ENCODE data around the gene FAM168A.

FAM168A gene

DNA sequence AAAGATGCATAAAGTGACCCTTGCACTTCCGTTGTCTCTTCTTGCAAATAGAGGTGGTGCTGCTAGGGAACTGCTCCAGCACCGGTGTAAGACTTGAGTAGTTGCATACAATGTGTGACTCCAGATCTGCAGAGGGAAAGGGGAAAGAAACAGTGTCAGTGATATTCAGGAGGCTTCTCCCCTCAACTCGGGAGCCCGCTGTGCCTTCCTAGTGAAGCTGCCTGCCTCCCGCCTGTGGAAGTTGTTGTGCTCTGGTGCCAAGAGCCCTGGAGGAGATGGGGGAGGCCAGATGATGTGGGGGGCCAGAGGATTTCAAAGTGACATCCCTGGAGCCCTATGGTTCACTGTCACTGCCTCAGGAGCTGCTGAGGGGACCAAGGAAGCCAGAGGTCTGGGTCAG is 191.3 kb downstream of the FAM168A start:
- WGBS, 2 experiments = 93 to 95% methylated on average over 5 of the region's 5 CpGs

GRCh38 chr11:73406131-73406530 is 191.8 kb downstream of the FAM168A start:
- Histone ChIP-seq H3K4me1 (ENCODE audit: control insufficient read depth, insufficient read depth, low read length) (peaks cover 18% of the 10 kb centered on the region), H3K4me3 (ENCODE audit: insufficient read depth, low read depth, low read length) (no peak overlapping the region), H3K36me3 (ENCODE audit: control insufficient read depth, insufficient read depth, low read length) (no peaks in the 10 kb centered on the region), H3K9me3 (ENCODE audit: control insufficient read depth, low read length) (no peaks in the 10 kb centered on the region), H3K27ac (ENCODE audit: insufficient read depth, low read depth, low read length, poor library complexity, severe bottlenecking) (no peak overlapping the region), H3K27me3 (ENCODE audit: control insufficient read depth, insufficient read depth, low read length, poor library complexity, severe bottlenecking) (no peaks in the 10 kb centered on the region)
- 80 to 100% methylated on average over 1 of the region's 1 CpG for WGBS, 2 experiments

More for the DNA sequence above, 191.3 kb downstream of the FAM168A start:
- Histone ChIP-seq H3K4me1 (ENCODE audit: control insufficient read depth, insufficient read depth, low read length) (peaks cover 13% of the 10 kb centered on the region), H3K27me3 (ENCODE audit: control insufficient read depth, insufficient read depth, low read length, poor library complexity, severe bottlenecking) (no peaks in the 10 kb centered on the region), H3K36me3 (ENCODE audit: control insufficient read depth, insufficient read depth, low read length) (no peaks in the 10 kb centered on the region), H3K9me3 (ENCODE audit: control insufficient read depth, low read length) (no peaks in the 10 kb centered on the region), H3K27ac (ENCODE audit: insufficient read depth, low read depth, low read length, poor library complexity, severe bottlenecking) (no peak overlapping the region), H3K4me3 (ENCODE audit: insufficient read depth, low read depth, low read length) (no peak overlapping the region)

DNA sequence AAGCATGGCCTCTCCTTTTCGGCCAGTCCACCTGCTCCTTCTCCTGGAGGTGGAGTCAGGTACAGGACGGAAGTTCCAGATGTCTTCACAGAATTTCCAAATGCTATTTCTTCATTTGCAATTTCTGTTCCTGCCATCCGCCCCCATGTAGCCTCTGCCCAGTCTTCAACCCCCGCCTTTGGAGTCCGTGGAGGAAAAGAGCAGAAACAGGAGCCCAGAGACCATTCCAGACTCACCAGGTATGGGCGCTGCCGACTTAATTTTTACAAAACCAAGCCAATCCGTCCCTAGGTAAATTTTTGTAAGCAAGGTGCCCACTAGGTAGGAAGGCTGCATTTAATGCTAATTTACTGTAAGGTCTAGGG is 192.8 kb downstream of the FAM168A start:
- 95% methylated on average over 8 of the region's 8 CpGs for WGBS, 2 experiments
- Histone ChIP-seq H3K36me3 (ENCODE audit: control insufficient read depth, insufficient read depth, low read length) (no peaks in the 10 kb centered on the region), H3K4me3 (ENCODE audit: insufficient read depth, low read depth, low read length) (no peak overlapping the region), H3K27ac (ENCODE audit: insufficient read depth, low read depth, low read length, poor library complexity, severe bottlenecking) (no peak overlapping the region), H3K27me3 (ENCODE audit: control insufficient read depth, insufficient read depth, low read length, poor library complexity, severe bottlenecking) (no peaks in the 10 kb centered on the region), H3K9me3 (ENCODE audit: control insufficient read depth, low read length) (no peaks in the 10 kb centered on the region), H3K4me1 (ENCODE audit: control insufficient read depth, insufficient read depth, low read length) (peaks cover 18% of the 10 kb centered on the region)

DNA sequence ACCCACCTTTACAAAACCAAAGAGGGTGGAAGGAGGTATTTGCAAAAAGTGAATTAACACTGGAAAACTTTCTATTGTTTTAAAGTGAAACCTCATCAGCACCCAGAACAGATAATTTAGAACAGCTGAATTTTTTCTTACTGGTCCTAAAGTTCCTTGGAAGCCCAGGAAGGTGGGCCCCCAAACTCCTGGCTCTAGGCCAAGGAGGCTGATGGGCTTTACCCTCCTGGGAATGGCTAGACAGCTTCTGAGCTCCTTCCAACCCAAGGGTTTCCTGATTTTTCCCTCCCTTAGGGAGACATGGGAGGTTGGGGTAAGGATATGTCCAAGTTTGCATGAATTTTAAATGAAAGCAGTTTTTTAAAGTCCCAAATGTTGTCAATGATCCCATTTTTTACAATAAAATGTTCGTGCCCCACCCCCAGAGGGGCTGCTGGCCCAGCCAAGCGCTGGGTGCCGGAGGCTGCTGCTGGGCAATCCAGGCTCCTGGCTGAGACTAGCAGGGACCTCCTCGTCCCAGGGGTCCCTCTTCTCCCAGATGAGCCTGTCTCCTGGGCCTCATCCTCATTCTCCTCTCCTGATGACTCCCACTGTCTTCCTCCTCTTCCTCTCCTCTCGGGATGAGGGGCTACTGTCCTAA is 193.3 kb downstream of the FAM168A start:
- H3K9me3 ChIP-seq (ENCODE audit: control insufficient read depth, low read length) = no peaks in the 10 kb centered on the region
- peaks cover 18% of the 10 kb centered on the region for H3K4me1 ChIP-seq (ENCODE audit: control insufficient read depth, insufficient read depth, low read length)
- H3K27me3 ChIP-seq (ENCODE audit: control insufficient read depth, insufficient read depth, low read length, poor library complexity, severe bottlenecking) = no peaks in the 10 kb centered on the region
- WGBS, 2 experiments = 93 to 94% methylated on average over 5 of the region's 5 CpGs
- no peaks in the 10 kb centered on the region for H3K36me3 ChIP-seq (ENCODE audit: control insufficient read depth, insufficient read depth, low read length)
- no peak overlapping the region for H3K27ac ChIP-seq (ENCODE audit: insufficient read depth, low read depth, low read length, poor library complexity, severe bottlenecking)
- no peak overlapping the region for H3K4me3 ChIP-seq (ENCODE audit: insufficient read depth, low read depth, low read length)

DNA sequence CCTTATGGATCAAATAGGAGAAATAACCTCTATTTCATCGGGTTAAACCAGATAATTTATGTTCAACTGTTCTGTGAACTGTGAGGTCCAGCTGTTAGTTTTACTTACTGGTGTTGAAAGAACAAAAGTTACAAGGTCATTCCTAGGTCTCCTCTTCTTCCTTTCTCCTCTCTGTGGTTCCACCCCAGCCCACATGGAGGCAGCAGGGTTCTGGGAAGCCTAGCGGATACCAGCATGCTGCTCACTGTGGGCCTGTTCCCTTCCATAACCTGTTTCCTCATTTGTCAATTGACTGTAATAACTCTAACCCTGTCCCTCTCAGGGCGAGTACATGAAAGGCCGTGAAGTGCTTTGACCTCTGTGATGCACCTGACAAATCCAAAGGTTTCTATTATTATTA is 193.9 kb downstream of the FAM168A start:
- WGBS, 2 experiments = 82 to 83% methylated on average over 4 of the region's 4 CpGs
- Histone ChIP-seq H3K27me3 (ENCODE audit: control insufficient read depth, insufficient read depth, low read length, poor library complexity, severe bottlenecking) (no peaks in the 10 kb centered on the region), H3K36me3 (ENCODE audit: control insufficient read depth, insufficient read depth, low read length) (no peaks in the 10 kb centered on the region), H3K4me3 (ENCODE audit: insufficient read depth, low read depth, low read length) (no peak overlapping the region), H3K4me1 (ENCODE audit: control insufficient read depth, insufficient read depth, low read length) (peaks cover 18% of the 10 kb centered on the region), H3K27ac (ENCODE audit: insufficient read depth, low read depth, low read length, poor library complexity, severe bottlenecking) (no peak overlapping the region), H3K9me3 (ENCODE audit: control insufficient read depth, low read length) (no peaks in the 10 kb centered on the region)

DNA sequence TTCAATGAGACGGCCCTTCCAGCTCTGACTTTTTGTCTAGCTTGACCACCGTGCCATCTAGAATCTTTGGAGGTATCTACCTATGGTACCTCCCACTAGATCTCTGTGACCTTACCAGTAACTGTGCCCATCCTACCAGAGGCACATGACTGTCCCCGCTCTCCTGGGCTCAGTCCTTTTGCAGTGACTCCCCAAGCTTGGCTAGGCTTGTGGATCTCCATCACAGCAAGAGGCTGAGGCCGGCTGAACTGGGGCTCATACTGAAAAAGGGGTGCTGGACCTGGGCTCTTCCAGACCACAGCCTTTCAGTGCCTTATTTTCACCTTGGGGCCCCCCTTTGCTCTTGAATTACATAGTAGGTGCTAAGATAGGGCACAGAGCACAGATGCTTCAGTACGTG is 194.4 kb downstream of the FAM168A start:
- H3K36me3 ChIP-seq (ENCODE audit: control insufficient read depth, insufficient read depth, low read length) = no peaks in the 10 kb centered on the region
- H3K27me3 ChIP-seq (ENCODE audit: control insufficient read depth, insufficient read depth, low read length, poor library complexity, severe bottlenecking) = no peaks in the 10 kb centered on the region
- H3K27ac ChIP-seq (ENCODE audit: insufficient read depth, low read depth, low read length, poor library complexity, severe bottlenecking) = no peak overlapping the region
- no peaks in the 10 kb centered on the region for H3K9me3 ChIP-seq (ENCODE audit: control insufficient read depth, low read length)
- no peak overlapping the region for H3K4me3 ChIP-seq (ENCODE audit: insufficient read depth, low read depth, low read length)
- whole genome bisulfite sequencing, 2 experiments = 94% methylated on average over 5 of the region's 5 CpGs
- H3K4me1 ChIP-seq (ENCODE audit: control insufficient read depth, insufficient read depth, low read length) = peaks cover 18% of the 10 kb centered on the region

DNA sequence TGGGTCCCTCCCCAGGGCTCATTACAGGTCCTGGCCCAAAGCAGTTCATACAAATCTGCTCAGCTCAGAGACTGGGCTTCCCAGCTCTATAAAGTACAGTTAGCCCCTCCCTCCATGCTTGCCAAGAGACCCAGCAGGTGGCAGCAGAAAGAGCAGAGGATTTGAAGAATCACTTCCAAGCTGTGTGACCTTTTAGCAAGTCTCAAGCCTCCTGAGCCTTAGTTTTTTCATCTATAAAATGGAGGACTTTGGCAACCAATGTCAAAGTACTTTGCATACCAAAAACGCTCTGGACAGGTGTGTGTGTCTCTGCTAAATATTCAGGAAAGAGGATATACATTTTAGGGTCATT is 195.1 kb downstream of the FAM168A start:
- 79 to 87% methylated on average over 1 of the region's 1 CpG for WGBS, 2 experiments
- H3K4me3 ChIP-seq (ENCODE audit: insufficient read depth, low read depth, low read length) = no peak overlapping the region
- no peaks in the 10 kb centered on the region for H3K36me3 ChIP-seq (ENCODE audit: control insufficient read depth, insufficient read depth, low read length)
- no peaks in the 10 kb centered on the region for H3K27me3 ChIP-seq (ENCODE audit: control insufficient read depth, insufficient read depth, low read length, poor library complexity, severe bottlenecking)
- no peaks in the 10 kb centered on the region for H3K9me3 ChIP-seq (ENCODE audit: control insufficient read depth, low read length)
- peaks cover 18% of the 10 kb centered on the region for H3K4me1 ChIP-seq (ENCODE audit: control insufficient read depth, insufficient read depth, low read length)
- no peak overlapping the region for H3K27ac ChIP-seq (ENCODE audit: insufficient read depth, low read depth, low read length, poor library complexity, severe bottlenecking)

DNA sequence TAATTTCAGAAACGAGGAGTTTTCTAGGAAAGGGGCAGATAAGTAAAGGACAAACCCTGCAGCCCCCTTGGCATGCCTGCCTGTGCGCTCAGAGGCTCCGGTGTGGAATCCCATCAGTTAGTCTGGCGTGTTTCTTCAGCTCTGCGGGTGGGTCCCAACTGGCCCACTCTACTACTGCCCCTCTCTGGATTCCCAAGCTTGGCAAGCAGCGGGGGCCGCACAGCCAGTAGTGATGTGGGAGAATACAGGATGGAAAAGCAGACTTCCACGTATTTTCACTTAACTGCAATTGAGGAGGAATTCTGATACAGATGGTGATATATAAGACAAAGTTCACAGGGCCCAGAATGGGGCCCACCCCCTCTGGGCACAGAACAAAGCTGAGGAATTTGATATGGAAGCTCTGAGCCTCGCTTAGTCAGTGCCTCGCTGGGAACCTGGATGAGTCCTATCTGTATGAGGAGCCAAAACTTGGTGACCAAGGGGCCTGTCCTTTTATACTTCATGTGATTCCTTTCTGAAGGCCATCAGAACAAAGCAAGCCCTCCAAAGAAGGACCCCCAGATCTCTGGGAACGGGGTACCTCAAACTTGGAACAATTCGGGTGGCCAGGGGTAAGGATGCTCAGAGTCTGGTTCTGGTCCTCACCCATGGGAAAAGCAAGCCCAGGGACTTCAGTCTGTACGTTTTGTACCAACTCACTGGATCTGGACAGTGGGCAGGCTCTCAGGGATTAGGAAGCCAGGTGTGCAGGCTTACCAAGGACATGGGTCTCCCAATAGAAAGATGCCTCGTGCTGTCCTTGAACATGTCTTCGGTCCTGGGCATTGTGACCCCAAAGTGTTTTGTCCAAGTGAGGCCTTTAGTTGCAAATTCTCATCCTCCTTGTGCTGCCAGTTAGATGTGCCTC is 195.7 kb downstream of the FAM168A start:
- H3K4me3 ChIP-seq (ENCODE audit: insufficient read depth, low read depth, low read length) = no peak overlapping the region
- 88 to 89% methylated on average over 15 of the region's 15 CpGs for WGBS, 2 experiments
- H3K27me3 ChIP-seq (ENCODE audit: control insufficient read depth, insufficient read depth, low read length, poor library complexity, severe bottlenecking) = no peaks in the 10 kb centered on the region
- no peaks in the 10 kb centered on the region for H3K9me3 ChIP-seq (ENCODE audit: control insufficient read depth, low read length)
- no peak overlapping the region for H3K27ac ChIP-seq (ENCODE audit: insufficient read depth, low read depth, low read length, poor library complexity, severe bottlenecking)
- no peaks in the 10 kb centered on the region for H3K36me3 ChIP-seq (ENCODE audit: control insufficient read depth, insufficient read depth, low read length)
- peaks cover 18% of the 10 kb centered on the region for H3K4me1 ChIP-seq (ENCODE audit: control insufficient read depth, insufficient read depth, low read length)

DNA sequence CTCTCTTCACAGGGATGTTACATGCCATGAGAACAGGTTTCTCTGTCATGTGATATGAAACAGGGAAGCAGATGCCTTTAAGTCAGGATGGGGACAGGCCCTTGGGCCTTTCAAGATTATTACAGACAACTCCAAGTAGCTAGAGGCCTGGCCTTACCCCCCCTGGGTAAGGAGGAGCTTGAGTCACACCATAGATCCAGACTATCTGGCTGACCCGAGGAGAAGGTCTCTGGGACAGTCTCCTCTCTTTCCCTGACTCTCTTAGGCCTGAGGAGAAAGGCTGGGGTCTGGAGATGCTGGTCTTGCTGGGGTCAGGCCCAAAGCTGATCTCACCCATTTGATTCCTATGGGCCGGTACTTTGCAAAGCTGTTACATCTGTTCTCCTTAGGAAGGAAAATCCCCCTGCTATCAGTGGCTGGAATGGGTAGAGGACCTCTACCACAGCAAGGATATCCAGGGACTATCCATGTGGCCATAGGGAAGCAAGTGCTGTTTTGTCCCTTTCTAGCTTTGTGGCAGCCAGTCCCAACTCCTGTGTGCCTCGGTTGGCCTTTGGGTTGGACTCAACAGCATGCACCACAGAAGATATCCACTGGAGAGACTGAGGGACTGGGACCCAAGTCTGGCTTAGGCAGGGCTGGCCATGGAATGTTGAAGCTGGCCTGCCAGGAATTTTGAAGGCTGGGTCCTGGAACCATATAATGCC is 196.5 kb downstream of the FAM168A start:
- Histone ChIP-seq H3K27me3 (ENCODE audit: control insufficient read depth, insufficient read depth, low read length, poor library complexity, severe bottlenecking) (no peaks in the 10 kb centered on the region), H3K4me1 (ENCODE audit: control insufficient read depth, insufficient read depth, low read length) (peaks cover 18% of the 10 kb centered on the region), H3K4me3 (ENCODE audit: insufficient read depth, low read depth, low read length) (no peak overlapping the region), H3K27ac (ENCODE audit: insufficient read depth, low read depth, low read length, poor library complexity, severe bottlenecking) (no peak overlapping the region), H3K36me3 (ENCODE audit: control insufficient read depth, insufficient read depth, low read length) (no peaks in the 10 kb centered on the region), H3K9me3 (ENCODE audit: control insufficient read depth, low read length) (no peaks in the 10 kb centered on the region)
- 94 to 95% methylated on average over 3 of the region's 3 CpGs for whole genome bisulfite sequencing, 2 experiments

- H3K4me1 ChIP-seq (ENCODE audit: control insufficient read depth, insufficient read depth, low read length) = peaks cover 18% of the 10 kb centered on the region
- H3K4me3 ChIP-seq (ENCODE audit: insufficient read depth, low read depth, low read length) = no peak overlapping the region
- H3K27ac ChIP-seq (ENCODE audit: insufficient read depth, low read depth, low read length, poor library complexity, severe bottlenecking) = no peak overlapping the region
- H3K9me3 ChIP-seq (ENCODE audit: control insufficient read depth, low read length) = no peaks in the 10 kb centered on the region
- WGBS, 2 experiments = 79 to 82% methylated on average over 6 of the region's 6 CpGs
- H3K27me3 ChIP-seq (ENCODE audit: control insufficient read depth, insufficient read depth, low read length, poor library complexity, severe bottlenecking) = no peaks in the 10 kb centered on the region
- H3K36me3 ChIP-seq (ENCODE audit: control insufficient read depth, insufficient read depth, low read length) = no peaks in the 10 kb centered on the region
Measured at GRCh38 chr11:73400293-73400692, 197.6 kb downstream of the FAM168A start.
